ENCODE measurements around the gene DEPDC4. TPM values are rescaled to one million over a fixed set of nuclear protein-coding genes. Genes with fewer than 3 reads are reported as not detected.
"Not testable (repeated sequence)": the region's sequence is repeated elsewhere in the genome, so short reads cannot be mapped to it uniquely, and the experiment has no call there.

The DEPDC4 gene
- polyA plus RNA-seq, 1 donor from 2014 or later = 0.86 TPM

DNA sequence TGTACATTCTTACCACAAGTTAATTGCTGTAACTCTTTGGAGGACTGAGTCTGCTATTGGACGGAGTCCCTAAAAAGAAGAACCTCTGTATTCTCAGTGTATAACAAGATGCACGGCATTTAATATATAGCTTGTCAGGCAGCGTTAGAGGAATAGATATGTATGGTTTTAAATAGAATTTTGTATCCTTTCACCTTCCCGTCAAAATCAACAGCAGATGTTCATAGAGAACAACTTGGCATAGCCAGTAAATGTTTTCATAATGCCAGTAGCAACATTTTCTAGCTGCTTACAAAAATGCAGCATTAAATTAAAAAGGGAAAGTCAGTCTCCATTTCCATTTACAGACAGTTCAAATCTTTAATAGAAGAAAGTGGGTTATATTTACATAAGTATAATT lies 6.9 kb upstream of the DEPDC4 start:
- H3K4me1 Mint-ChIP-seq = peaks cover 25 to 46% (median 34%) of the 10 kb centered on the region in 3 donors
- no peaks in the 10 kb centered on the region for H3K27me3 Mint-ChIP-seq
- H3K4me3 Mint-ChIP-seq = no peak overlapping the region
- H3K27ac Mint-ChIP-seq = no peak overlapping the region
- no peaks in the 10 kb centered on the region for H3K9me3 Mint-ChIP-seq
- peaks cover 13% of the 10 kb centered on the region for H3K36me3 Mint-ChIP-seq

DNA sequence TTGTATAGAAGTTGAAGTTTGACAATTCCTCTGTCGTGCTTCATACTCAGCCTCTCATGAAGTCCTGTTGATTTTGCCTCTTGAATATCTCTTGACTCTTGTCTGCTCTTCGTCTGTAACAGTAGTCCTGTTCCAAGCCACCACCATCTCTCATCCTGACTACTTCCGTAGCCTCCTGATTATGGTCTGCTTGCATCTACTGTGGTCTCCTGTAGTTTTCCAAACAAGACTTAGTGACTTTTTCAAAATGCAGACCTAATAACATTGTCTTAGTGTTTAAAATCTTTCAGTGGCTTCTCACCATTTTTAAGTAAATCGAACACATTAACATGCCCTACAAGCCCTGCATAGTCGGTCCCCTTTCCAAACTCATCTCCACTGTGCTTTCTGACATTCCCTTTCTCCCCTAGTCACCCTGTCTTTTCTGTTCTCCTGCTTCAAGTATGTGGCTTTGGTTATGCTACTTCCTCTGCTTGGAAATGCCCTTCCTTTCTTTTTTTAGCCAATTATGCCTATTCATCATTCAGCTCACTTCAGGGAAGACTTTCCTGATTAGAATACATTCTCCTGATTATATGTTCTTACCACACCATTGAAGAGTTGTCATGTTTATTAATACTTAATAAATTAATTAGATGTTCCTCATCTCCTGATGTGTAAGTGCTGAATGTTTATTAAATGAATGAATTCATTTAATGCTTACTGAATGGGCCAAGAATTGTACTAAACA lies 2.1 kb upstream of the DEPDC4 start:
- H3K27ac Mint-ChIP-seq = peak overlapping the region in 2 of 3 donors; percentile 12 to 67
- H3K27me3 Mint-ChIP-seq = no peaks in the 10 kb centered on the region
- H3K4me1 Mint-ChIP-seq = peaks cover 22 to 45% (median 26%) of the 10 kb centered on the region in 3 donors
- H3K4me3 Mint-ChIP-seq = peak overlapping the region; percentile 27 to 100 (median 96)
- H3K36me3 Mint-ChIP-seq = peaks cover 9% of the 10 kb centered on the region
- H3K9me3 Mint-ChIP-seq = no peaks in the 10 kb centered on the region

DNA sequence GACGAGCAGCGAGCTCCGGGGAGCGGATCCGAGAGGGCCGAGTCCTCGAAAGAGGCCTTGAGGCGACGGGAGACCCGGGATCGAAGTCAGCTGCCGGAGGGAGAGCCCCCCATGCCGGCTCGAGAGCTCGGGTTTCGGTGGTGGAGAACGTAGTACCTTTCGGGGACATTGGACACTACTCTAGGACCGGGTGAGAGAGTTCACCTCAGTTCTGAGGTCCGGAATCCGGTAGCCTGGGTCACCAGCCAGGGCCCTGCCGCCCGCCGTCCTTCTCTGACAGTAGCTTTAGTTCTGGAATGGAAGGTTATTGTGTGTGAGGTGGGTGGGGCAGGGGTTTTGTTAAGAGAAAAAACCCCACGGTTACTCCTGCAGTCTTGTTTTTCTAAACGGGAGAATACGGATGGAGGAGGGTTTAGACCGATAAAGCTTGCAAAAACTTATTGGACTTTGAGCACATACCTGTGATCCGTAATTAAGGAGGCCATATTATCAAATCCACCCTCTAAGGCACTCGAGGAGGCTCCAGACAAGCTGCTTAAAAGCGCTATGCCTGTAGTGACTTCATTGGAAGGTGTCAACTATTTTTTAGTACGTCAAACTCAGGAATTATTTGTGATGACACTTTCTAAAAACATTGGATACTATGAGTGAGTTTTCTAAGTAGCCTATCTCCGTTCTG lies 863 bp upstream of the DEPDC4 start:
- Mint-ChIP-seq H3K4me3 (peak overlapping the region; percentile 95 to 100 (median 96)), H3K27me3 (no peaks in the 10 kb centered on the region), H3K9me3 (no peaks in the 10 kb centered on the region), H3K36me3 (peaks cover 4% of the 10 kb centered on the region), H3K27ac (peak overlapping the region; percentile 86 to 95 (median 92)), H3K4me1 (peaks cover 15 to 35% (median 20%) of the 10 kb centered on the region in 3 donors)

DNA sequence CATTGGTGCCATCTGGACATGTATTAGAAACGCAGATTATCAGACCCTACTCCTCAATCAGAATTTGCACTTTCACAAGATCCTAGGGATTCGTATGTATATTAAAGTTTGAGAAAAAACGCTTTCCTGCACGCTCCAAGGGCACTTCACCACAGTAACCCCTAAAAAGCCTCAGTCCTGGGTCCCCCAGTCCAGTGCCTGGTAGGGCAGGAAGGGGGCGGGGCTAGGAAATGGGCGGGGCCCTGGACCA lies 369 bp downstream of the DEPDC4 start:
- no peaks in the 10 kb centered on the region for H3K9me3 Mint-ChIP-seq
- H3K36me3 Mint-ChIP-seq = peaks cover 4% of the 10 kb centered on the region
- H3K27me3 Mint-ChIP-seq = no peaks in the 10 kb centered on the region
- peaks cover 15 to 24% (median 17%) of the 10 kb centered on the region in 3 donors for H3K4me1 Mint-ChIP-seq
- H3K27ac Mint-ChIP-seq = peak overlapping the region; percentile 92 to 98 (median 95)
- peak overlapping the region; percentile 95 to 100 (median 96) for H3K4me3 Mint-ChIP-seq

DNA sequence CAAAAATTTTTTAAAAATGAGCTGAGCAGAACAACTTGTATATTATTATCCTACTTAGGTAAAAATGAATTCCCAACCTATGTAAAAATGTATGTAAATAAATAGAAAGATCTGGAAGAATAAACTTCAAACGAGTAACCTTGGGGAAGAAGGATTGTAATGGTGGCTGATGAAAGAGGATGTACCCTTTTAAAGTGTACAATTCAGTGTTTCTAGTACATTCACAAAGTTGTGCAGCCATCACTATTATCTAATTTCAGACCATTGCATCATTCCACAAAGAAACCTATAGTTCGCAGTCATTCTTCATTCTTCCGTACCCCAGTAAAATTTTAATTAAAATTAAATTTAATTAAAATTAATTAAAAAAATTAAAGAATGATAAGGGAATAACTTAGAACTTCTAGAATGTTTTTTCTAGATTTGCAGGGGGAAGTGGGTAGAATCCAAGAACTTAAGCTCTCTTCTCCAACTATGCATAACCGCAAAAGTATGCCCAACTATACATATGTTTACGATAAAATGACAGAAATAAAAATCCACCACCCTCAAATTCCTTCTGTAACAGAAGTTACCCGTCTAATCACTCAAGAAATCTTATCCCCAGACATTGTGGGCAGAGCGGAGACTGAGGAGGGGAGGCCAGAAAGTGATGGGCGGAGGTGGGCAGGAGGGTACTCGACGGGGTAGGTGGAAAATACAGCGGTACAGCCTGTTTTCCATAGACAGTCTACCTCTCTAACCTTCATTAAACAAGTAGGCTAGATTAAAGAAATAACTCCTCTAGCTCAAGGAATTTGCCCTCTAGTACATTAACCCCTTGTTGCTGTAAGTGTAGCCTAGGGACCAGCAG lies 921 bp downstream of the DEPDC4 start:
- H3K27ac Mint-ChIP-seq = peak overlapping the region in 2 of 3 donors; percentile 92 to 95
- H3K36me3 Mint-ChIP-seq = peaks cover 4% of the 10 kb centered on the region
- H3K4me1 Mint-ChIP-seq = peaks cover 15 to 22% (median 15%) of the 10 kb centered on the region in 3 donors
- no peaks in the 10 kb centered on the region for H3K27me3 Mint-ChIP-seq
- peak overlapping the region; percentile 95 to 100 (median 96) for H3K4me3 Mint-ChIP-seq
- peaks cover 0 to 3% (median 0%) of the 10 kb centered on the region in 3 donors for H3K9me3 Mint-ChIP-seq

DNA sequence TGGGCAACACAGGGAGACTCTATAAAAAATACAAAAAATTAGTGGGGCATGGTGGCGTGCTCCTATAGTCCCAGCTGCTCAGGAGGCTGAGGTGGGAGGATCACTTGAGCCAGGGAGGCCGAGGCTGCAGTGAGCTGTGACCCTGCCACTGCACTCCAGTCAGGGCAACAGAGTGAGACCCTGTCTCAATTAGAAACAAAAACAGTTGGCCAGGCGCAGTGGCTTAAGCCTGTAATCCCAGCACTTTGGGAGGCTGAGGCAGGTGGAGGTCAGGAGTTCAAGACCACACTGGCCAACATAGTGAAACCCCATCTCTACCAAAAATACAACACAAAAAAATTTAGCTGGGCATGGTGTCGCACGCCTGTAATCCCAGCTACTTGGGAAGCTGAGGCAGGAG lies 1.8 kb downstream of the DEPDC4 start:
- Mint-ChIP-seq H3K4me3 (peak overlapping the region in 3 of 4 donors; percentile 46 to 95 (median 60)), H3K4me1 (peaks cover 15 to 20% (median 15%) of the 10 kb centered on the region in 3 donors)
- not testable (repeated sequence) for H3K9me3 Mint-ChIP-seq, H3K27me3 Mint-ChIP-seq, H3K27ac Mint-ChIP-seq, H3K36me3 Mint-ChIP-seq

DNA sequence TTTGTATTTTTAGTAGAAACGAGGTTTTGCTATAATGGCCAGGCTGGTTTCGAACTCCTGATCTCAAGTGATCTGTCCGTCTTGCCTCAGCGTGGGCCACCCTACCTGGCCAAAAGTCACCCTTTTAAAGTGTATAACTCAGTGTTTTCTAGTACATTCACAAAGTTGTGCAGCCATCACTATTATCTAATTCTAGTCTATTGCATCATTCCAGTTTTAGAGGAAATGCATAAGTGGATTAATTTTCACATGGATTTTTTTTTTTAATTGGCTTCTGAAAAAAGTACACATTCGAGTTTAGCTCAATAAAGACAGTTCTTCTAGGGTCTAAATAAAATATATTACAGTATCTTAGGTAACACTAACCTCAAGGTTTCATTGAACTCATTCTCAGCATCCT lies 3.7 kb downstream of the DEPDC4 start:
- H3K36me3 Mint-ChIP-seq = peaks cover 4% of the 10 kb centered on the region
- H3K4me3 Mint-ChIP-seq = no peak overlapping the region
- H3K27ac Mint-ChIP-seq = peak overlapping the region in 1 of 3 donors; percentile 46
- peaks cover 0 to 3% (median 0%) of the 10 kb centered on the region in 3 donors for H3K9me3 Mint-ChIP-seq
- H3K27me3 Mint-ChIP-seq = no peaks in the 10 kb centered on the region
- peaks cover 1 to 4% (median 4%) of the 10 kb centered on the region in 3 donors for H3K4me1 Mint-ChIP-seq

DNA sequence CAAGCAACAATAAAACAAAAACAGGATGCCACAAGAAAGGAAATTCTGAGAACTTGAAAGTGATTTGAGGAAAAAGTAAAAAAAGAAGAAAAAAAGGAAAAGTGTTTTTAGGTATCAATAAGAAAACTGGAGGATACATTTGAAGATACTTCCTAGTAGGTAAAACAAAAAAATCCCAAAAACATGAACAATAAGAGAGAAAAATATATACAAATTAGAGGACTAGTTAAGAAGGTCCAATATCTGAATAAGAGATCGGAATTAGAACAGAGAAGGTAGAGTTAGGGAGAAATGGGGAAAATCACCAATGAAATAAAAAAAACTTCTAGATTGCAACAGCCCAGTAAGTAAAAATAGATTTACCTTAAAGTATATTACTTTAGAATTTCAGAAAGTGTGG lies 8.8 kb downstream of the DEPDC4 start:
- Mint-ChIP-seq H3K27me3 (no peaks in the 10 kb centered on the region), H3K4me3 (no peak overlapping the region), H3K9me3 (peaks cover 0 to 3% (median 0%) of the 10 kb centered on the region in 3 donors), H3K4me1 (no peaks in the 10 kb centered on the region), H3K27ac (no peak overlapping the region), H3K36me3 (peaks cover 3% of the 10 kb centered on the region)

DNA sequence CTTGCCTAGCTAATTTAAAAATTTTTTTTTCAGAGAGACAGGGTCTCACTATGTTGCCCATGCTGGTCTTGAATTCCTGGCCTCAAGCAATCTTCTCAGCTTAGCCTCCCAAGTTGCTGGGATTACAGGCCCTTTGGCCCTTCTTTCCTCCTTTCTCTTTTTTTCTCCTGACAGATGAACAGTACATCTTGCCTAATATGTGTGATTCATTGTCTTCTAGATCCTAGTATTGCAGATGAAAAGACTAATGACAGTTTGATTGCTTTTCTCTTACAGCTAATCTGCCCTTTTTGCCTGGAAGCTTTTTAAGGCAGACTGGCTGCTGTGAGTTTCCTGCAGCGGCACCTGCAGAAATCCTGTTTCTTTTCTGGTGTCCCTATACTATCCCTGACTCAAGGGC lies 12.0 kb downstream of the DEPDC4 start:
- H3K4me3 Mint-ChIP-seq = peak overlapping the region in 1 of 4 donors; percentile 10
- no peaks in the 10 kb centered on the region for H3K27me3 Mint-ChIP-seq
- no peak overlapping the region for H3K27ac Mint-ChIP-seq
- no peaks in the 10 kb centered on the region for H3K4me1 Mint-ChIP-seq
- H3K36me3 Mint-ChIP-seq = peaks cover 3% of the 10 kb centered on the region
- H3K9me3 Mint-ChIP-seq = no peaks in the 10 kb centered on the region

DNA sequence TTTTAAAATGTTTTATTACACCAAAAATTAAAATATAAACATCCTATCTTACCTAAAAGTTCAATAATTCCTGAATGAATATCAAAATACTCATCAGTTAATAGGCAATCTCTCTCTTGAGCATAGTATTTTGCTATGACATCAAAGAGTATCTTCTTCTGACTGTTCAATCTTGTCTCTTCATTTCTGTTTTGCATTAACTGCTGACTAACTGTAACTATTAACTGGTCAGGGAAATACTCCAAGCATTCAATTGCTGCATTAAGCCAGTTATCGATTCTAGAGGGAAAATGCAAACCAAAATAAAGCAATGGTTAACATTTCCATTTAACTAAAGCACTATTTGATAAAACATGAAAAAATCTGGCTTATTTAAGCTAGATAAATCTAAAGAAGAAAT lies 13.4 kb downstream of the DEPDC4 start:
- H3K27ac Mint-ChIP-seq = no peak overlapping the region
- no peaks in the 10 kb centered on the region for H3K4me1 Mint-ChIP-seq
- H3K4me3 Mint-ChIP-seq = no peak overlapping the region
- no peaks in the 10 kb centered on the region for H3K9me3 Mint-ChIP-seq
- H3K27me3 Mint-ChIP-seq = no peaks in the 10 kb centered on the region
- peaks cover 3% of the 10 kb centered on the region for H3K36me3 Mint-ChIP-seq

DNA sequence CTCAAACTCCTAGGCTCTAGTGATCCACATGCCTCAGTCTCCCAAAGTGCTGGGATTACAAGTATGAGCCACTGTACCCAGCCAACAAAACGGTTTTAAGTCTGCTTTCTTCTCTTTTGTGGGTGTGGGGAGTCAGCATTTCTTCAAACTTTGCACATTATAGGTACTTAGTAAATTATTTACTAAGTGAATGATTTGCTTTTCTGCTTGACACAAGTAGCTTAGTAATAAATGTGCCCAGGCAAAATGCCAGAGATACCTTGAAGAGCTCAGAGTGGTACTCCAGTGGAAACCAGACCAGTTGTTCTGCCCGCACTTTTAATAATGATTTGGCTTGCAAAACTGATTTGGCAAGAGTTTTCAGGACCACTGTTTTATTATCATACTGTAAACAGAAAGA lies 15.0 kb downstream of the DEPDC4 start:
- Mint-ChIP-seq H3K4me1 (no peaks in the 10 kb centered on the region), H3K36me3 (no peaks in the 10 kb centered on the region), H3K4me3 (no peak overlapping the region), H3K27me3 (no peaks in the 10 kb centered on the region), H3K9me3 (no peaks in the 10 kb centered on the region), H3K27ac (no peak overlapping the region)

DNA sequence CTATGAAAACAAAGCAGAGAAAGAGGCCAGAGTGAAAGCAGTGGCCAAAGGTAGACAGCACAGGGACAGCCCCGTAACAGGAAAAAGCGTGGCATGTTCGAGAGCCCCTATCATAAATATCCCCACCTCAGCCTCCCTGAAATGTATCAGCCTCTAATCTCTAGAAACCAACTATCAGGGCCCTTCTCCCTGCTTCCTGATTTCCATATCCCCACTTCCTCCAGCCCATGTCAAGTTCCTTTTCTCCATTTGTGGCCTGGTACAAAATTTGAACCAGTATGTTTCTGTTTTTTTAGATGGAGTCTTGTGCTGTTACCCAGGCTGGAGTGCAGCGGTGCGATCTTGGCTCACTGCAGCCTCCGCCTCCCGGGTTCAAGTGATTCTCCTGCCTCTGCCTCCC lies 16.9 kb downstream of the DEPDC4 start:
- Mint-ChIP-seq H3K4me3 (no peak overlapping the region), H3K36me3 (no peaks in the 10 kb centered on the region), H3K9me3 (no peaks in the 10 kb centered on the region), H3K27me3 (no peaks in the 10 kb centered on the region), H3K27ac (no peak overlapping the region), H3K4me1 (no peaks in the 10 kb centered on the region)

DNA sequence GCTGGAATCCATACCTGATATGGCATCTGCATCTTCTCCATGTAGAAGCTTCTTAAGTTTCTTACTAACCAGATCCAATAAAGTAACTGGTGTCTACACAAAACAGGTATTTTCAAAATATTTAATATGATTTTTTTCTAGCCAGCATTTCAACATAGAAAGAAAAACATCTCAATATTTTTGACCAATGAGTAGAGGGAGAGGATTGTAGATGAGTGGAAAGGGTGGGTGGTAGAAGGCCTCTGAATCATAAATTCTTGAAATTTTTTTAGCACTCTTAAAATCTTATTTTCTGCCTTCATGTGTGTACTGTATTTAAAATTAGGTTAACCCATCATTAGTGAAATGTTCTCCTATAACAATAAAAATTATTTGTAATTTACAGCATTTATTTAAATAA lies 18.0 kb downstream of the DEPDC4 start:
- Mint-ChIP-seq H3K9me3 (no peaks in the 10 kb centered on the region), H3K27ac (no peak overlapping the region), H3K27me3 (no peaks in the 10 kb centered on the region), H3K4me3 (no peak overlapping the region), H3K36me3 (no peaks in the 10 kb centered on the region), H3K4me1 (no peaks in the 10 kb centered on the region)

DNA sequence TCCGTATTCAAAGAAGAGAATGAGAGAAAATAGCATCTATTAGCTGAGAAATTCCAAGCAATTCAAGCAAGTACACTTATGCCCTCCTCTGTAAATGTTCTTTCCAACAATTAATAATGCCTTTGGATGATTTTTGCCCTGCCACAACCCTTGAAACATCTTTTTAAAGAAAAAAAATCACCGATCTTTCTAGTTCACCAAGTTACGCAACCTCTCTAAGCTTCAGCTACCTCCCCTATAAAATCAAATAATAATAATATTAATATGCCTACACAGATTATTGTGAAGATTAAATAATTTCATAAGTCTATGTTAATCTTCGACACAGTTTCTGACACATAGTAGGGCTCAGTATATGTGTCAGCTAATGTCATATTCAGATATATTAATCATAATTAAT lies 19.1 kb downstream of the DEPDC4 start:
- no peaks in the 10 kb centered on the region for H3K4me1 Mint-ChIP-seq
- H3K36me3 Mint-ChIP-seq = peaks cover 2% of the 10 kb centered on the region
- no peak overlapping the region for H3K27ac Mint-ChIP-seq
- H3K4me3 Mint-ChIP-seq = no peak overlapping the region
- H3K27me3 Mint-ChIP-seq = no peaks in the 10 kb centered on the region
- H3K9me3 Mint-ChIP-seq = no peaks in the 10 kb centered on the region

DNA sequence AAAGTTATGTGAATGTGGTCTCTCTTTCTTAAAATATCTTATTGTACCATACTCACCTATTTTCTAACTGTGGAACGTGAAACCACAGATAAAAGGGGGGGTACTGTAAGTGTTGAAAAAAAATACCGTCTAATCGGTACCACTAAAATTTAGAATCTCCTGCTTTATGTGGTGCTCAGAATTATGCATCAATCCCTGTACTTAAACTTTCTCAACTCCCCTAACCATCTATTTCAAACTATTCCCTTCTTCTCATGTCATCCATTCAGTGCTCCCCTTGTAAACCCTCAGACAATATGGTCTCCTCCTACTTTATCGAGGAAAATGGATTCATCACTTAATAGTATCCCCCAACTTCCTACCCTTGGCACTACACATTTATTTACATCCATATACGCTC lies 23.7 kb downstream of the DEPDC4 start:
- no peaks in the 10 kb centered on the region for H3K9me3 Mint-ChIP-seq
- H3K27ac Mint-ChIP-seq = peak overlapping the region in 1 of 3 donors; percentile 81
- H3K4me3 Mint-ChIP-seq = no peak overlapping the region
- no peaks in the 10 kb centered on the region for H3K4me1 Mint-ChIP-seq
- H3K27me3 Mint-ChIP-seq = no peaks in the 10 kb centered on the region
- H3K36me3 Mint-ChIP-seq = peaks cover 2% of the 10 kb centered on the region
